ENCODE measurements around the gene CCL21. TPM values are rescaled to one million over a fixed set of nuclear protein-coding genes. Genes with fewer than 3 reads are reported as not detected.
A peak's percentile ranks its signal among the peaks of the same experiment; 100 is the strongest.

CCL21 gene
- total and polyA plus RNA-seq, 10 of the 15 experiments (the other 5 are each of a cell fraction or from before 2014, with no cell fraction given): 0.26 TPM; not detected in 9

DNA sequence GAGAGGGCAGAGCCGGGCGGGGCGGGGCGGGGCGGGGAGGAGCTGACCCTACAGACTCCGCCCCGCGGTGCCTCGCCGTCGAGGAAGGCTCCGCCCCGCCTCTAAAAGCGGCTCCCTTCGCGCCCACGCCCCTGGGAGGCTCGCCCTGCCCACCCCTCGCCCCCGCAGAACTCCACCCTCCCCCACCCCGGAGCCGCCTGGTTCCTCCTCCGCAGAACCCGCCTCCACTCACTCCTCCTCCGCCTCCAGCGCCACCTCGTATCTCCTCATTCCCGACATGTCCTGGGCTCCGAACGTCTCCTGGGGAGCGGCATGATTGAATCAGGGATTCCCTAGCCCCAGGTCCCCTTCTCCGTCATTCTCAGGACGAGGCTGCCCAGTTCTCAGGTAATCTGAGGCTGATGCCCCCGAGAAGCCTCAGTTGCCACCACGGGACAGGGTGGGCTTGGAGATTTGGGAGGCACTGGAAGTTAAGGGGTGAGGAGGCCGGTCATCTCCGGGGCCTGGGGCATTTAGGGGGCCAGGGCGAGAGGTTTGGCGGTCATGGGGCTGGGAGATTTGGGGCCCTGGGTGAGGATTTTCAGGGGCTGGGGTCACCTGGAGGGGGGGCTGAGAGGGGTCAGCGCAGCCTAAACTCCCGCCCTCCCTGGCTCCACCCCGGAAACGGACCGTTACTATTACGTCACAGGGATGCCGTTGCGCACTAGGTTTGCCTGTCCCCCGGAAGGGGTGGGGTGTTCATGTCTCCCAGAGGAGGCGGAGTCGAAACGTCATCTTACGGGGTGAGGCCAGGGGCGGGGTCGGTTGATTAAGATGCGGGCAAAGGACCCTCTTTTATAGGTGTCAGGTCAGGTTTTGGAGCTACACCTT lies 44.3 kb downstream of the CCL21 start (continued):
- no peak for TF ChIP-seq FOS (IDR thresholded peaks at IDR 0.05; ENCODE audit: borderline replicate concordance, extremely low read depth, insufficient read length)
- TF ChIP-seq GABPA (IDR thresholded peaks at IDR 0.05; ENCODE audit: low read depth): peak; percentile 84
- 0 out of 2 replicates have a peak, but pooled peaks have one; percentile 66 for TF ChIP-seq NBN (IDR thresholded peaks at IDR 0.05)
- TF ChIP-seq ZNF207 (IDR thresholded peaks at IDR 0.05; ENCODE audit: borderline replicate concordance): no peak
- no peak for TF ChIP-seq MEF2A (IDR thresholded peaks at IDR 0.05; ENCODE audit: insufficient read depth, low read depth, low read length)
- TF ChIP-seq, protein P1, sequence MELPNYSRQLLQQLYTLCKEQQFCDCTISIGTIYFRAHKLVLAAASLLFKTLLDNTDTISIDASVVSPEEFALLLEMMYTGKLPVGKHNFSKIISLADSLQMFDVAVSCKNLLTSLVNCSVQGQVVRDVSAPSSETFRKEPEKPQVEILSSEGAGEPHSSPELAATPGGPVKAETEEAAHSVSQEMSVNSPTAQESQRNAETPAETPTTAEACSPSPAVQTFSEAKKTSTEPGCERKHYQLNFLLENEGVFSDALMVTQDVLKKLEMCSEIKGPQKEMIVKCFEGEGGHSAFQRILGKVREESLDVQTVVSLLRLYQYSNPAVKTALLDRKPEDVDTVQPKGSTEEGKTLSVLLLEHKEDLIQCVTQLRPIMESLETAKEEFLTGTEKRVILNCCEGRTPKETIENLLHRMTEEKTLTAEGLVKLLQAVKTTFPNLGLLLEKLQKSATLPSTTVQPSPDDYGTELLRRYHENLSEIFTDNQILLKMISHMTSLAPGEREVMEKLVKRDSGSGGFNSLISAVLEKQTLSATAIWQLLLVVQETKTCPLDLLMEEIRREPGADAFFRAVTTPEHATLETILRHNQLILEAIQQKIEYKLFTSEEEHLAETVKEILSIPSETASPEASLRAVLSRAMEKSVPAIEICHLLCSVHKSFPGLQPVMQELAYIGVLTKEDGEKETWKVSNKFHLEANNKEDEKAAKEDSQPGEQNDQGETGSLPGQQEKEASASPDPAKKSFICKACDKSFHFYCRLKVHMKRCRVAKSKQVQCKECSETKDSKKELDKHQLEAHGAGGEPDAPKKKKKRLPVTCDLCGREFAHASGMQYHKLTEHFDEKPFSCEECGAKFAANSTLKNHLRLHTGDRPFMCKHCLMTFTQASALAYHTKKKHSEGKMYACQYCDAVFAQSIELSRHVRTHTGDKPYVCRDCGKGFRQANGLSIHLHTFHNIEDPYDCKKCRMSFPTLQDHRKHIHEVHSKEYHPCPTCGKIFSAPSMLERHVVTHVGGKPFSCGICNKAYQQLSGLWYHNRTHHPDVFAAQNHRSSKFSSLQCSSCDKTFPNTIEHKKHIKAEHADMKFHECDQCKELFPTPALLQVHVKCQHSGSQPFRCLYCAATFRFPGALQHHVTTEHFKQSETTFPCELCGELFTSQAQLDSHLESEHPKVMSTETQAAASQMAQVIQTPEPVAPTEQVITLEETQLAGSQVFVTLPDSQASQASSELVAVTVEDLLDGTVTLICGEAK (IDR thresholded peaks at IDR 0.05; ENCODE audit: borderline replicate concordance): peak; percentile 76
- TF ChIP-seq SPI1 (IDR thresholded peaks at IDR 0.05; ENCODE audit: borderline replicate concordance, insufficient read depth, low read depth, low read length): no peak
- TF ChIP-seq BMI1 (IDR thresholded peaks at IDR 0.05; ENCODE audit: borderline replicate concordance): no peak
- TF ChIP-seq ZNF384 (IDR thresholded peaks at IDR 0.05; ENCODE audit: borderline replicate concordance, low read depth, low read length): no peak
- no peak for TF ChIP-seq KLF5 (IDR thresholded peaks at IDR 0.05; ENCODE audit: partially characterized antibody)
- TF ChIP-seq, protein P2, sequence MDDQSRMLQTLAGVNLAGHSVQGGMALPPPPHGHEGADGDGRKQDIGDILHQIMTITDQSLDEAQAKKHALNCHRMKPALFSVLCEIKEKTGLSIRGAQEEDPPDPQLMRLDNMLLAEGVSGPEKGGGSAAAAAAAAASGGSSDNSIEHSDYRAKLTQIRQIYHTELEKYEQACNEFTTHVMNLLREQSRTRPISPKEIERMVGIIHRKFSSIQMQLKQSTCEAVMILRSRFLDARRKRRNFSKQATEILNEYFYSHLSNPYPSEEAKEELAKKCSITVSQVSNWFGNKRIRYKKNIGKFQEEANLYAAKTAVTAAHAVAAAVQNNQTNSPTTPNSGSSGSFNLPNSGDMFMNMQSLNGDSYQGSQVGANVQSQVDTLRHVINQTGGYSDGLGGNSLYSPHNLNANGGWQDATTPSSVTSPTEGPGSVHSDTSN (IDR thresholded peaks at IDR 0.05; ENCODE audit: insufficient replicate concordance, low read depth, low read length): no peak
- no peak for TF ChIP-seq SIX5 (IDR thresholded peaks at IDR 0.05; ENCODE audit: low read depth, low read length, severe bottlenecking)
- TF ChIP-seq IKZF1 (conservative IDR thresholded peaks at IDR 0.05): no peak; the same call in 1 of the 2 replicates
- TF ChIP-seq SUPT20H (IDR thresholded peaks at IDR 0.05; ENCODE audit: borderline replicate concordance, control insufficient read depth, low read depth, low read length): no peak
- no peak for TF ChIP-seq ZNF274 (IDR thresholded peaks at IDR 0.05; ENCODE audit: insufficient read depth, insufficient read length)
- TF ChIP-seq GATAD2B (conservative IDR thresholded peaks at IDR 0.05; ENCODE audit: low read depth): no peak
- TF ChIP-seq, protein P3, sequence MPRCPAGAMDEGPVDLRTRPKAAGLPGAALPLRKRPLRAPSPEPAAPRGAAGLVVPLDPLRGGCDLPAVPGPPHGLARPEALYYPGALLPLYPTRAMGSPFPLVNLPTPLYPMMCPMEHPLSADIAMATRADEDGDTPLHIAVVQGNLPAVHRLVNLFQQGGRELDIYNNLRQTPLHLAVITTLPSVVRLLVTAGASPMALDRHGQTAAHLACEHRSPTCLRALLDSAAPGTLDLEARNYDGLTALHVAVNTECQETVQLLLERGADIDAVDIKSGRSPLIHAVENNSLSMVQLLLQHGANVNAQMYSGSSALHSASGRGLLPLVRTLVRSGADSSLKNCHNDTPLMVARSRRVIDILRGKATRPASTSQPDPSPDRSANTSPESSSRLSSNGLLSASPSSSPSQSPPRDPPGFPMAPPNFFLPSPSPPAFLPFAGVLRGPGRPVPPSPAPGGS (IDR thresholded peaks at IDR 0.05; ENCODE audit: borderline replicate concordance, insufficient read depth, low read depth, low read length, poor library complexity, severe bottlenecking): no peak
- TF ChIP-seq MYC (IDR thresholded peaks at IDR 0.05; ENCODE audit: insufficient read depth, insufficient read length, insufficient replicate concordance, low read length, severe bottlenecking): no peak
- no peak for TF ChIP-seq JUND (IDR thresholded peaks at IDR 0.05; ENCODE audit: low read depth, low read length)
- TF ChIP-seq, protein P4, sequence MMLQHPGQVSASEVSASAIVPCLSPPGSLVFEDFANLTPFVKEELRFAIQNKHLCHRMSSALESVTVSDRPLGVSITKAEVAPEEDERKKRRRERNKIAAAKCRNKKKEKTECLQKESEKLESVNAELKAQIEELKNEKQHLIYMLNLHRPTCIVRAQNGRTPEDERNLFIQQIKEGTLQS (IDR thresholded peaks at IDR 0.05; ENCODE audit: borderline replicate concordance, extremely low read depth, low read depth, low read length): no peak
- TF ChIP-seq HCFC1 (IDR thresholded peaks at IDR 0.05; ENCODE audit: low read length): no peak
